Effector CD8-positive, alpha-beta T cell (primary cell): Measurements from ENCODE around the gene BFSP2.

ENCODE experiments used
- DNase-seq: peaks from one replicate; lab custom pipeline; 2025; lab: John Stamatoyannopoulos, UW
- total RNA-seq, 4 experiments: gene quantifications; one replicate each; lab custom pipeline; 2026; lab: John Stamatoyannopoulos, UW

The BFSP2 gene
- 0 reads per million in 4 experiments for total RNA-seq

GRCh38 chr3:133400006-133400515 lies at the start of gene BFSP2:
Gene BFSP2, plus strand, starts transcription at chr3:133400056. Its CDS starts 28 bp downstream, at chr3:133400084.
- no peak for DNase-seq

GRCh38 chr3:133354721-133355120 lies 45.1 kb upstream of the BFSP2 start:
- no peak for DNase-seq

DNA sequence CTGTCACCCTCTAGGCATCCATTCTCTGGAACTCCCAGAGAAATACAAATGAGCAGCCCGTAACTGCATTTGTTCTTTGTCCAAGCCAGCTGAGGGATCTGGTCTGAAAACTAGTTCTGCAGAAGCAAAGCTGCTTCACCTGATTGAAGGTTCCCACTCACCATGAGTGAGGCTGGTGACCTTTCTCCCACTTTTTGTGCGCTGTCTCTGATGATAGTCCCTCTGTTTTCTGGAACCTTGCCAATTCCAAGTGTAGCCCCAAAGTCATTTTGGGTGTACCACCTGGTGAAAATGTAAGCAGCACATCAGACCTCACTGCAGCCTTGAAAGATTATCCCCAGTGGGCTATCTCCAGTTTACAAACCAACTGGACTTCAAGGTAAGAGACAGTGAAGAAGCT lies 39.4 kb upstream of the BFSP2 start:
- no peak for DNase-seq

GRCh38 chr3:133361011-133361410 lies 38.8 kb upstream of the BFSP2 start:
- no peak for DNase-seq

DNA sequence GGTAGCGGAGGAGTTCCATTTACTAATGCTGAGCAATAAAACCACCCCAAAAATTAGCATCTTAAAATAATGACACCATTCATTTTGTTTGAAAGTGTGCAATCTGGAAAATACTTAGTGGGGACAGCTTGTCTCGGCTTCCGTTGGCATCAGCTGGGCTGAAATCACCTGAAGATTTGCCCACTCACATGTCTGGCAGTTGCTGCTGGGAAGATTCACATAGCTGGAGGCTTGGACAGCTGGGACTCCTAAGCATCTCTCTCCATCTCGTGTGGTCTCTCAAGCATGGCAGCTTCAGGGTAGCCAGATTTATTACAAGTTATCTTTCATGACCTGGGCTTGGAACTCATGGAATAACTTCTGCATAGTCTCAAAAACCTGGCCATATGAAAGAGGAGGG lies 38.4 kb upstream of the BFSP2 start:
- no peak for DNase-seq

DNA sequence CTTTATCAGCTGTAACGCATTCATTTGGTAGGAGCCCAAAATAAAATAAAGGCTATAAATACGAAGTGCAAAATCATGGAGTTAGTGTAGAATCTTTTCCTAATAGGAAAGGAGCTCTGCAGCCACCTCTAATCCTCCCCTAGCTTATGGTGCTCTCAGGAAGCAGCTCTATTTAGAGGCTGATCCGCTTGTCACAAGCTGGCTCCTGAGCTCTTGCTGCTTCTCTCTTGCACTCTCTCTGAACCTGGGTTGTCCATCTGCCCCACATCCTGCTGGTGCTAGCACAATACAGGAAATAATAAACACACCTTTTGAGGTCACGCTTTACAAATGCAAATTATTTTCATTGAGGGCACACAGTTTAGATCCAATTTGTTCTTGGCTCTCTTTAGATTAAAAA lies 37.3 kb upstream of the BFSP2 start:
- no peak for DNase-seq

GRCh38 chr3:133364704-133365103 lies 35.2 kb upstream of the BFSP2 start:
- DNase-seq = no peak

DNA sequence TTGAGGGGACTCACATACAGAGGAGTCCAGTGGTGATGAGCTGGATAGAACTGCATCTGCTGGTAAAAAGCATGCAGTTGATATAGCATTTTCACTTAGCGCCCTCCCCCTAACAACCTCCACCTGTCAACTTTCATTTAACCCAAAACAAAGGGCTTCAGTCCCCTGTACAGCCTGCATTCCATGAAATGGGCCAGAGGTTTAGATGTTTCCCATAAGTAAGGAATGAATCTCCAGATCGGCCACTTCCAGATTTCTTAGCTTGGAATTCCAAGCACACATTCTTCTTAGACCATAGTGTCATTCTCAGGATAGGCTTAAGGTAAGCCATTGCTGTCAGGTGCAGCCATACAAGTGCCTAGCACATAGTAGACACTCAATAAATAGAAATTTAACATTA lies 32.9 kb upstream of the BFSP2 start:
- DNase-seq = no peak

DNA sequence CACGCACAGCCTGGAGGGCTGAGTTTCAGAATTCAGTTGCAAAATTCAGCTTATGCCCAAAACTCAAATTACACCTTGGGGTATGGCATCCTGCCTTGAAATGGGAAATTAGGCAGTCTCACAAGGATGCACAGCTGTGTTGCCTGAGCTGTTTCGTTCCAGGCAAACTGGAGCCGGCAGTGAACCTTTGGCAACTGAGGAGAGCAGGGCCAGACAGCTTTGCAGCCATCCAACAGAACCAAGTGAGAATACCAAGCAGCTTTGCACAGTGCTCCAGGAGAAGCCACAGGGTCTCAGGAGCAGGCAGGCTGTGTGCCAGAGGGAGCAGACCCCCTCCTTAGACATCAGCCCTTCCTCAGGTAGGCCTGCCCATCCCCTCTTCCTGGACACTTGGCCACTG lies 32.5 kb upstream of the BFSP2 start:
- DNase-seq = no peak

GRCh38 chr3:133367956-133368355 lies 31.9 kb upstream of the BFSP2 start:
- DNase-seq = no peak

DNA sequence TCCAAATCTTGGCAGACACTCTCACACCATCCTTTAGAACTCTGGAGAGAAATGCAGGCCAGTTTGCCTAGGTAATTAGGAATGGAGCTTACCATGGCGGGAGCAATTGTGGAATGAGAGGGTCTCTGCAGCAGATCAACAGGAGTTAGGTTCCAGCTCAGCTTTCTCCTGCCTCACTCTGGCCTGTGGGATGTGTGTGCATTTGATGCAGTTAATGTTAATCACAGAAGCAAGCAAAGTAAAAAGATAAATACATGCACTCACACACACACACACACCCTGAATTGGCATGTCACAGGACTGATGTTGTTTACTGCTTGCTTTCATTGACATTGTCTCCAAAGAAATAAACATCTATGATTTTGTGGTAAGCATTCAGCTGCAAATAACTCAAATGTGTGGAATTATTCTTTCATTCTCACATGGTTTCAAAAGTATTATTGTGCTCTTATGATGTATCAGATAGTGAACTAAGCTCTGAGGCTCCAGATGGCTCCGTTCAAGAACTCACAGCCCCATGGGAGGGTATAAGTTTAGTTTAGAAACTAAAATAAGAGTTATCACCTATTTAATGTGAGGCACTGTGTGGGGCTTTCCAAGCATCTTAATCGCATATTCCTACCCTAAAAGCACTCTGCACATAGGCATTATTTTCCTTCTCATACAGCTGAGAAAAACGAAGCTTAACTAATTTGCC lies 31.3 kb upstream of the BFSP2 start:
- DNase-seq = no peak

- no peak for DNase-seq
Measured at GRCh38 chr3:133369068-133369440, 30.8 kb upstream of the BFSP2 start.

GRCh38 chr3:133371181-133371580 lies 28.7 kb upstream of the BFSP2 start:
- DNase-seq = no peak

- DNase-seq = no peak
Measured at GRCh38 chr3:133371676-133372075, 28.2 kb upstream of the BFSP2 start.

GRCh38 chr3:133374708-133375402 lies 25.0 kb upstream of the BFSP2 start:
- DNase-seq = no peak

GRCh38 chr3:133375403-133375745 lies 24.5 kb upstream of the BFSP2 start:
- DNase-seq = no peak

DNA sequence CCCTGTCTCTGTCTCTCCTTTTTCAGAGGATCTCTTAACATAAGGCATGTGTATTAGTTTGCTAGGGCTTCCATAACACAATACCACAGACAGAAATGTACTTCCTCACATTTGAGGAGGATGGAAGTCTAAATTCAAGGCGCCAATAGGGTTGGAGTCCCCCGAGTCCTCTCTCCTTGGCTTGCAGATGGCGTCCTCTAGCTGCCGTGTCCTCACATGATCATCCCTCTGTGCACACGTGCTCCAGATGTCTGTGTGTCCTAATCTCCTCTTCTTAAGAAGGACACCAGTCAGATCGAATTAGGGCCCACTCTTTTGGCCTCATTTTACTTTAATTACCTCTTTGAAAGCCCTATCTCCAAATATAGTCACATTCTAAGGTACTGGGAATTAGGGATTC lies 23.0 kb upstream of the BFSP2 start:
- no peak for DNase-seq

GRCh38 chr3:133377396-133377795 lies 22.5 kb upstream of the BFSP2 start:
- no peak for DNase-seq

- DNase-seq = no peak
Measured at GRCh38 chr3:133379926-133380325, 19.9 kb upstream of the BFSP2 start.

- DNase-seq = no peak
Measured at GRCh38 chr3:133380481-133381225, 19.2 kb upstream of the BFSP2 start.

- no peak for DNase-seq
Measured at GRCh38 chr3:133381346-133382109, 18.3 kb upstream of the BFSP2 start.

GRCh38 chr3:133383175-133383574 lies 16.7 kb upstream of the BFSP2 start:
- DNase-seq = no peak
